Measurements from ENCODE around the gene FBXO33.

The FBXO33 gene

DNA sequence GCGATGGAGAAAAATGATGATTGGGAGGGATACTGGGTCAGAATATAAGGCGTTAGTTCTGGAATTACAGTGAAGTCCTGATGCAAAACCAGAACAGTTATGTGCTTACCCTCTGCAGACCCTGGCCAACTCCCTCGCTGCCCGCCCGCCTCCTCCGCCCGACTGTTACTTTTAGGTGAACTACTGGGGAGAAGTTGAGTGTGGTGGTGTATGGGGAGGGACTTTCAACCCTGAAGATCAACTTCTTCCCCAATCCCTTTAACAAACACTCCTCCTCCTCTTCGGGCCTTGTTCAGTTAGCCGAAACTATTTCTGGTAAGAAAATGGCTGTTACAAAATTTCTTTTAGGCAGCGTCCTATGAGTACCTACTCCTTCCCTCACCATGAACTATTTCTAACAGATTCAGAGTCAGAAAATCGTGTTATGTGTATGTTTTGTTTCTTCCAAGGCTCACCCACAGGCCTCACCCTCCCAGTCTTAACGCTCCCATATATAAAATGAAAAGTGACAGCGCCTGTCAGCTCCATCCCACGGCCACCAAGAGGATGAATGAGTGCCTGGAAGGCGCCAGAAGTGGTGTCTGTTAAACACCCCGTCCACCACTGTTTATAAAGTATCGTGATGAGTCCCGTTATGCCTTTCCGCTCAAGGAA lies 1.3 kb downstream of the FBXO33 start:
- no peak for DNase-seq (ENCODE audit: low spot score)

DNA sequence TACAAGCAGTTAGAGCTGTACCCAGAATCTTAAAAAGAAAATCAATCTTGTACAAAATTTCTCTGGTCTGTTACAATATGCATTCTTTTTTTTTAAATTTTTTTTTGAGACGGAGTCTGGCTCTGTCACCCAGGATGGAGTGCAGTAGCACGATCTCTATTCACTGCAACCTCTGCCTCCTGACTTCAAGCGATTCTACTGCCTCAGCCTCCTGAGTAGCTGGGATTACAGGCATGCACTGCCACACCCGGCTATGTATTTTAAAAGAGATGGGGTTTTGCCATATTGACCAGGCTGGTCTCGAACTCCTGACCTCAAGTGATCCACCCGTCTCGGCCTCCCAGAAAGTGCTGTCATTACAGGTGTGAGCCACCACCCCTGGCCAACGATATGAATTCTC lies 4.1 kb downstream of the FBXO33 start:
- no peak for DNase-seq (ENCODE audit: low spot score)

GRCh38 chr14:39426605-39427004 lies 5.6 kb downstream of the FBXO33 start:
- DNase-seq (ENCODE audit: low spot score), result peak; percentile 53

- no peak for DNase-seq (ENCODE audit: low spot score)
Measured at GRCh38 chr14:39425947-39426346, 6.3 kb downstream of the FBXO33 start.

DNA sequence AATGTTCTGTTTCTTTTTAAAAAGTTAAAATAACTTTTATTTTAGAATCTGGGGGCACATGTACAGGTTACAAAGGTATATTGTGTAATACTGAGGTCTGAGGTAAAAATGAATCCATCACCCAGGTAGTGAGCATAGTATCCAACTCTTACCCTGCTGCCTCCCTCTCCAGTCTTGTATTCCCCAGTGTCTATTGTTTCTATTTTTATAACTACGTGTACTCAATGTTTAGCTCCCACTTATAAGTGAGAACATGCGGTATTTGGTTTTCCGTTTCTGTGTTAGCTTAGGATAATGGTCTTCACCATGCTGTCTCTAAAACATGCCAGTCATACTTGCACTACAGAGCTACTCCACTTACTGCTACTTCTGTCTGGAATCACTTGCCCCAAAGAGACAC lies 8.4 kb downstream of the FBXO33 start:
- no peak for DNase-seq (ENCODE audit: low spot score)

DNA sequence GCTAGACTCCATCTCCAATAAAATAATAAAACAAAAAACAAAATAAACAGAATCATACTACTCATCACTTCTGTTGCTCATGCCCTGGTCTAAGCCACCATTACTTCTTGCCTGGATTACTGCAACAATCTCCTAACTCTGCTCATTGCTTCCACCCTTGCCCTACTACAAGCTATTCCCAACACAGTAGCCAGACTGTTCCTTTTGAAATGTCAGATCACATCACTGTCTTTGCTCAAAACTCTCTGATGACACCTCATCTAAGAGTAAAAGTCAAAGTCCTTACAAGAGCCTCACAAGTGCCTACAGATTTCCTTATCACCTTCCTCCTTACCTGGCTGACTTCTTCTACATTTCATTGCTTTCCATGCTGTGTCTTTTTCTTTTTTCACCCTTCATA lies 10.0 kb downstream of the FBXO33 start:
- no peak for DNase-seq (ENCODE audit: low spot score)

DNA sequence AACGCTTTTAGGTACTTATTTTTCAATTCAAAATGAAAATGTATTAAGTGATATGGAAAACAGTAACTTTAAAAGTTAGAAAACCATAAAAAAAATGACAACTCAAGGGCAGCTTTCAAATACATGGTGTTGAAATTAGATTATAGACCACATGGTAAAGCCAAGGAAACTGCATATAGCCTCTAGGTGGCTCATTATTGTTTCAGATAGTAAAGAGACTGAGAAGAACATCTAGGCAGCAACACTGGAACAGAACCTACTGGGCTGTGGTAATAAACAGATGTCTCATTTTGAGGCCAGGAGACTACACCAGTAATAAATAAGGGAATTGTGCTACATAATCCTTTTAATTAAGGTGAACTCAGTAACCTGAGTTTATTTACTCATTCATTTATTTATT lies 13.0 kb downstream of the FBXO33 start:
- peak; percentile 26 for DNase-seq (ENCODE audit: low spot score)

- DNase-seq (ENCODE audit: low spot score), result no peak
Measured at GRCh38 chr14:39417014-39417413, 15.2 kb downstream of the FBXO33 start.

GRCh38 chr14:39416072-39416471 lies 16.2 kb downstream of the FBXO33 start:
- no peak for DNase-seq (ENCODE audit: low spot score)

DNA sequence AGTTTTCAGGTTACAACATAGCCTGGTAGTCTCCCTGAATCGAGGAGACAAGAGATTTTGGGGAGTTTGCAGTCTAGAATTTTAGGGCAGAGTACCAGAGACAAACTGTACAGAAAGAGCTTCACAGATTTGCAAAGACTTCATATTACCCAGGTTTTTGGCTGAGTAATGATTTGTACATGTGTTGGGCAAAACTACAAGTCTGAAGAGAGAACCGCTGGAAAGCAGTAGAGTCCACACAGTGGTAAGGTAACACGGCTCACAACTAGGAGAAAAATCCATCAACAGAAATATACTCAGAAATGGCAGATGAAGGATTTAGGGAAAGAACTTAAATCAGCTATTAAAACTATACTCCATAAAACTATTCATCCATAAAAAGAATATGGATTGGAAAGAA lies 25.7 kb downstream of the FBXO33 start:
- no peak for DNase-seq (ENCODE audit: low spot score)

DNA sequence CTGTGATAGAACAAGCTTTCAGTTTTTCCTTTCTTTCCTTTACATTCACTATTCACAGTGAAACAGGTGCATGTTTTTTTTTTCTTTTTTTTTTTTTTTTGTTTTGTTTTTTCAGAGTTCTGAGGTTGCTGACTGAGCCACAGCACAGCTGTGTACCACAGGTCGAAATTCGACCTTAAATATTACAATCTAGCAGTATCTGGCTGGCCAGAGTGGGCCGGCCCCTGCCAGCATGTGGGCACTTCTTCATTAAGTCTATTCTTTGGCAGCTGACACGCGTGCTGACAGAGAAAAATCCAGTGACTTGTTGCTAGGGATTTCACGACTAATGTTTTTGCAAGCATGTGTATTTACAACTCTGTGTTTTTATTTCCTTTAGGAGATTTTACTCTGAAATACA lies 33.9 kb downstream of the FBXO33 start:
- DNase-seq (ENCODE audit: low spot score), result no peak

DNA sequence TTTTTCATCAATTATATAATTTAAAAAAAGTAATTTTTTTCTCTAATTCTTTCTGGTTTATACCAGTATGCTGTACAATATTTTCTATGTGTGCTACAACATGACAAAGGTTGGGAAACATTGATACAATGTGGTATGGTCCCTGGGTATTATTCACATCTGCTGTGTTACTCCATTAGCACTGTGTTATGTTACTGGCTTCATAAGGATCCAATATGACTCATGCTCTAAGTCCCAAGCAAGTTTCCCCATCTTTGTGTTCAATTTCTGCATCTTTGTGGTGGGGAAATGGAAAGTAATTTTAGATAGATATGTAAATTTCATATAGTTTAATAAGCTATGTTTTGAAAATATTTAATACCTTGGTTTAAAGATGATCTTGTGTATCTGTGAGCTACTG lies 35.8 kb downstream of the FBXO33 start:
- DNase-seq (ENCODE audit: low spot score), result peak; percentile 15

GRCh38 chr14:39395555-39396254 lies 36.5 kb downstream of the FBXO33 start:
- peak; percentile 57 for DNase-seq (ENCODE audit: low spot score)

DNA sequence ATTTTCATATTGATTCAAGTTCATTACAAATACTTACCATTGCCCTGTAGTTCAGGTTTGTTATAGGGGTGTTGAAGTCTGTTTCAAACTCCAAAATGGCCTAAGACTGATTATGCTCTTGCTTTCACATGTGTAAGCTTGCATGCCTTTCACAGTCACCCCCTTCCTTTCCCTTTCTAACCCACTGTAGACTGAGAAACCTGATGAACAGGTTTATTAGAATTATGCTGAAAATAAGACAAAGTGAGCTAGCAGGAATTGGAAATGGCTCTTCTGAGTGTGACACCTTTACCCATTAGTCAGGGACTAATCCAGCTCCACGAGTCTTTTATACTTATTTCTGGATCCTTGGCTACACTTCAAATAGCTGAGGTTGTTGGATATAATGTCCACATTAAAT lies 38.9 kb downstream of the FBXO33 start:
- DNase-seq (ENCODE audit: low spot score), result no peak

GRCh38 chr14:39384177-39384576 lies 48.1 kb downstream of the FBXO33 start:
- DNase-seq (ENCODE audit: low spot score), result no peak

DNA sequence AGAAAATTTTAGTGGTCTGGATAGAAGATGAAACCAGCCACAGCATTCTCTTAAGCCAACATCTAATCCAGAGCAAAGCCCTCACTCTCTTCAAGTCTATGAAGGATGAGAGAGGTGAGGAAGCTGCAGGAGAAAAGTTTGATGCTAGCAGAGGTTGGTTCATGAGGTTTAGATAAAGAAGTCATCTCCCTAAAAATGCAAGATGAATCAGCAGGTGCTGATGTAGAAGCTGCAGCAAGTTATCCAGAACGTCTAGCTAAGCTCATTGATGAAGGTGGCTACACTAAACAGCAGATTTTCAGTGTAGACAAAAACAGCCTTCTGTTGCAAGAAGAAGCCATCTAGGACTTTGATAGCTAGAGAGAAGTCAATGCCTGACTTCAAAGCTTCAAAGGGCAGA lies 48.5 kb downstream of the FBXO33 start:
- DNase-seq (ENCODE audit: low spot score), result no peak

DNA sequence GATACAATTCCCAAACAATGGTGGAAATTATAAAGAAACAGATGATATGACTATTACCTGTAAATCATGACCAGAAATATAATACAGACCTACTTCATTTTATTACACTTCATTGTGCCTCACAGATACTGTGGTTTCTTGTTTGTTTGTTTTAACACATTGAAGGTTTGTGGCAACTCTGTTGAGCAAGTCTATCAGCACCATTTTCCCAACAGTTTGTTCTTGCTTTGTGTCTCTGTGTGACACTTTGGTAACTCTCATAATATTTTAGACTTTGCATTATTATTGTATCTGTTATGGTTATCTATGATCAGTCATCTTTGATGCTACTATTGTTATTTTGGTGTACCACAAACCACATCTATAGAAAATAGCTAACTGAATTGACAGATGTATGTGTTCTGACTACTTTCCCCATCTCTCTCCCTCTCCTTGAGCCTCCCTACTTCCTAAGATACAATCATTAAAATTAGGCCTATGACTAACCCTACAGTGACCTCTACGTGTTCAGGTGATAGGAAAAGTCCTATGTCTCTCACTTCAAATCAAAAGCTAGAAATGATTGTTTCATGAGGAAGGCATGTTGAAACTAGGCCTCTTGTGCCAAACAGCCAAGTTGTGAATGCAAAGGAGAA lies 49.1 kb downstream of the FBXO33 start:
- DNase-seq (ENCODE audit: low spot score), result no peak

DNA sequence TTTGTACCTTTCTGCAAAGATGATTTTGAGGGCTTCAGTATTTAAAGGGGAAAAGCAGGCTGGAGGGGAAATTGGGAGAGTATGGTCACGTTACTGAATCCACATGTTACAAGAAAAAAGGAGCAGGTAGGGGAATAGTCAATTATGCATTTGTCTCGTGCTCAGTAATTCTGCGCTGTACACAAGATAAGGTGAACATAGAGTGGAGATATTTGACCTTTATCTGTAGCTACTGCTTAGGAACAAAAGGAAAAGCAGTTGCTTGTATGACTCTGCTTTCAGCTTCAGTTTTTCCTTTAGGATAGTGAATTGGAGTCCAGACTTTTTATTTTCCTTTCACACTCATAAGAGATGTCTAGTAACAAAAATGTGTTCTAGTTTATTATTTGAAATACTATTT lies 49.8 kb downstream of the FBXO33 start:
- no peak for DNase-seq (ENCODE audit: low spot score)

- no peak for DNase-seq (ENCODE audit: low spot score)
Measured at GRCh38 chr14:39381366-39381765, 50.9 kb downstream of the FBXO33 start.

DNA sequence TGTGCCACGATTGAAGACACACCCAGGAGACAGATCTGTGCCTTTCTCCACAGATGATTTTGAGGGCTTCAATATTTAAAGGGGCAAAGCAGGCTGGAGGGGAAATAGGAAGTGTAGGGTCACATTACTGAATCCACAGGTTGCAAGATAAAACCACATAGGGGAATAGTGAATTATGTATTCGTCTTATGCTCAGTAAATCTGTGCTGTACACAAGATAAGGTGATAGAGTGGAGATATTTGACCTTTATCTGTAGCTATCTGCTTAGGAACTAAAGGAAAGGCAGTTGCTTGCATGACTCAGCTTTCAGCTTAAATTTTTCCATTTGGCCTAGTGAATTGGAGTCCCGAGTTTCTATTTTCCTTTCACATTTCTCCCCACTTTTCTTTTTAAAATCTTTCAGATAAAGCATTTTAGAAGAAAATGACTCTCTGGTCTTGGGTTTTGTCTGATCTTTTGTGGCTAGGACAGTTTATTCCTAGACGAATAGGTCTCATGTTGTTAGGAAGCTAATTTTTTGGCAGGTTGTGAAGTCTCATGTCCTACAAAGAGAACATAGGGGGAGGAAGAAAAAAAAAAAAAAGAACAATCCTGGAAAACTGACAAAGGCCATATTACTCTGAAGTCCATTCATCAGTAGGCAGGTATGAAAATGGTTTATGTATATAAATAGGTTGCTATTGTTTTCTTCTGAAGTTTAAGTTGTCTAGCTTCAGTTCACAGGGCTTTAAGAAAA lies 55.4 kb downstream of the FBXO33 start:
- no peak for DNase-seq (ENCODE audit: low spot score)

GRCh38 chr14:39374851-39375250 lies 57.4 kb downstream of the FBXO33 start:
- DNase-seq (ENCODE audit: low spot score), result peak; percentile 12

DNA sequence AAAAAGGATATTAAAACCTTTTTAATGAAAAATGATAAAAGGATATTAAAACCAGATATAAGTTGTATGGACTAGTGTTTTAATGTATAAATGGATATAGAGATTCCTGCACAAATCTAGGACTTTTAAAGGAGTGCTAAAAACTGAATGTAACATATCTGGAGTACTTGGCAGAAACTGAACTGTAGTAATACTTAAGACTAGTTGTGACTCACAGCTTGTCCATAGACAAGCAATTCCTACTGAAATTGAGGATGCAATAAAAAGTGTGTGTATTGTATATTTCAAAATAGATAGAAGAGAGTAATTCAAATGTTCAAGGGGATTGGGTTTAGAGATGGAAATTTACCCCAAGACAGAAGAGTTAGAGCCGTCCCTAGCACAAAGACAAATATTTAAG lies 59.6 kb downstream of the FBXO33 start:
- DNase-seq (ENCODE audit: low spot score), result no peak

DNA sequence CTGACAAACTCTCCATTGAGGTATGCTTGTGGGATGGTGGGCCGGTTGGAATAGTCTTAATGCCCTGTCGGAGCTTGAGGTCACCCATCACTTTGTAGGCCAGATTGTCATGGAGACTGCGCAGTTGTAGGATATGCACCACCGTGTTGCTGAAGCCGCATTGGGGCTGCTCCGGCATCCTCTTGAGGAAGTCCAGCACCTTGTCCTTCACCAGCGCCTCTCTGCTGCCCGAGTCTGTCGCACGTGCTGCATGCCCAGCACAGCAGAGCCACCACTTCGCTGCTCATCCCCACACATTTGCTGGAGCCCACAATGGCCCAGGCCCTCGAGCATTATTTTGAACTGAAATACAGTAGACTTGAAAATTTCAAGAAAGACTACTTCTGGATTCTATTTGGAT lies 61.8 kb downstream of the FBXO33 start:
- no peak for DNase-seq (ENCODE audit: low spot score)

Data from RKO (cell line).